HCT116 (cell line): ENCODE measurements around the gene HK1.

Source experiments
- CTCF ChIP-seq, 3 experiments: fragments of 200-600 bp in 1 of 3; sonication (generic) in 1 of 3; IDR thresholded peaks in 2 of 3; conservative IDR thresholded peaks in 1 of 3; 2 replicates each; pipeline ENCODE4 v1.5.1; 2012 to 2017; ENCODE audit warnings: low read depth in 2 of 3, low read length in 2 of 3, antibody characterized with exemption in 1 of 3, borderline replicate concordance in 1 of 3, control low read depth in 1 of 3, mild to moderate bottlenecking in 1 of 3, mixed read lengths in 1 of 3, mixed run types in 1 of 3, moderate library complexity in 1 of 3; ENCODE audit not compliant: insufficient read depth in 1 of 3
- EZH2 ChIP-seq: fragments of 200-600 bp; sonication (generic); IDR thresholded peaks from 2 replicates; pipeline ENCODE4 v1.6.1; 2017; ENCODE audit warnings: antibody characterized with exemption, mixed run types
- EZH2phosphoT487 ChIP-seq: fragments of 200-600 bp; IDR thresholded peaks from 2 replicates; pipeline ENCODE4 v1.6.1; 2018; ENCODE audit warnings: antibody characterized with exemption, borderline replicate concordance
- MAX ChIP-seq: IDR thresholded peaks from 2 replicates; pipeline ENCODE4 v1.6.1; 2012
- POLR2A ChIP-seq: IDR thresholded peaks from 2 replicates; pipeline ENCODE4 v1.7.0; 2011; ENCODE audit warnings: borderline replicate concordance; ENCODE audit not compliant: insufficient read depth, insufficient read length; ENCODE audit errors: extremely low read depth
- POLR2AphosphoS5 ChIP-seq: IDR thresholded peaks from 2 replicates; pipeline ENCODE4 v1.6.1; 2011; ENCODE audit warnings: mild to moderate bottlenecking, low read depth, low read length, moderate library complexity
- RAD21 ChIP-seq: IDR thresholded peaks from 2 replicates; pipeline ENCODE4 v1.6.1; 2012; ENCODE audit warnings: low read depth, mild to moderate bottlenecking
- REST ChIP-seq: IDR thresholded peaks from 2 replicates; pipeline ENCODE4 v1.6.1; 2012; ENCODE audit warnings: low read depth
- SIN3A ChIP-seq: IDR thresholded peaks from 2 replicates; pipeline ENCODE4 v1.6.1; 2012; ENCODE audit warnings: low read depth
- ZNF274 ChIP-seq: fragments of 200-500 bp; sonication (Bioruptor generic); IDR thresholded peaks from 2 replicates; pipeline ENCODE4 v1.6.1; 2014; ENCODE audit warnings: mild to moderate bottlenecking, low read depth, low read length, inconsistent platforms
- TF ChIP-seq, protein P1 (sequence below): IDR thresholded peaks from 2 replicates; pipeline ENCODE4 v1.6.1; 2012

GRCh38 chr10:69317175-69317604 lies 38.9 kb downstream of the HK1 start:
- TF ChIP-seq MAX (no peak), POLR2A (no peak), RAD21 (no peak), CTCF (IDR thresholded peaks at IDR 0.05 in 2 of 3, conservative IDR thresholded peaks at IDR 0.05 in 1 of 3; ENCODE audit: borderline replicate concordance in 1 of 3, insufficient read depth in 1 of 3, low read depth in 2 of 3, low read length in 2 of 3) (no peak), EZH2 (no peak), POLR2AphosphoS5 (no peak), SIN3A (no peak), EZH2phosphoT487 (no peak), REST (no peak), ZNF274 (no peak)
- TF ChIP-seq, protein P1, sequence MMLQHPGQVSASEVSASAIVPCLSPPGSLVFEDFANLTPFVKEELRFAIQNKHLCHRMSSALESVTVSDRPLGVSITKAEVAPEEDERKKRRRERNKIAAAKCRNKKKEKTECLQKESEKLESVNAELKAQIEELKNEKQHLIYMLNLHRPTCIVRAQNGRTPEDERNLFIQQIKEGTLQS = no peak
